Chondrocyte (in vitro differentiated cells): ENCODE measurements around the gene TMTC2. TPM values are rescaled to one million over a fixed set of nuclear protein-coding genes. Genes with fewer than 3 reads are reported as not detected.

Source experiments
- DNase-seq: peaks from one replicate; pipeline ENCODE4 v3.0.0; 2021; ENCODE audit warnings: mixed read lengths, low spot score
- H3K27ac Mint-ChIP-seq: one replicate; pipeline ENCODE4 v1.8.0; 2021; ENCODE audit warnings: mild to moderate bottlenecking, moderate library complexity, mixed read lengths; ENCODE audit not compliant: unreplicated experiment
- H3K27me3 Mint-ChIP-seq: 2 replicates; pipeline ENCODE4 v1.8.0; 2021; ENCODE audit warnings: low read depth, mixed read lengths
- H3K36me3 Mint-ChIP-seq: 2 replicates; pipeline ENCODE4 v1.8.0; 2021; ENCODE audit warnings: low read depth, mixed read lengths
- H3K4me1 Mint-ChIP-seq: 2 replicates; pipeline ENCODE4 v1.8.0; 2021; ENCODE audit warnings: low read depth, mild to moderate bottlenecking, mixed read lengths
- H3K4me3 Mint-ChIP-seq: one replicate; pipeline ENCODE4 v1.8.0; 2021; ENCODE audit warnings: mild to moderate bottlenecking, moderate library complexity, mixed read lengths; ENCODE audit not compliant: unreplicated experiment
- H3K9me3 Mint-ChIP-seq: 2 replicates; pipeline ENCODE4 v1.8.0; 2021; ENCODE audit warnings: low read depth, mixed read lengths
- total RNA-seq: library from RNA; stranded (reverse); gene quantifications from 3 replicates; pipeline ENCODE4 v1.2.1, GENCODE V29; 2021
- TF ChIP-seq, protein P1 (sequence below): fragments of 200-600 bp; sonication (generic); IDR thresholded peaks from 2 replicates; pipeline ENCODE4 v1.5.0; 2021; ENCODE audit warnings: antibody characterized with exemption, mild to moderate bottlenecking, moderate library complexity

Gene TMTC2
- total RNA-seq, 1 donor from 2014 or later = 1.4 TPM

DNA sequence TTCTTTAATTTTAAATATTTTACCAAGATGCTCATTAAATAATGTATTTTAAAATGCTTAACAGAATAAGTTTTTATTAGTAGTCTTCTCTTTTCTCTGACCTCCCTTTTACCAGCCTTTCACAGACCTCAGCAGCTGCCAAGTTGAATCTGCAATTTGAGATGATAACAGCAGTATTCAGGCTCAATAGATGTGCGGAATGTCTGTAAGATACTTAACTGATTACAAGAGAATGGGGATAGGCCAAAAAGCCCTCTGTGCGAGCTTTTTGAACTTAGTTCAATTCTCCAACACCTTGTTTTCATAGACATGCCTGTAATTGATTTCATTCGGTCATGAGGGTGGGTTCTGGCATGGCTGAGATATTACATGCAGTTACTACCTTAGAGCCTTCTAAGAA lies 277.2 kb downstream of the TMTC2 start:
- H3K9me3 Mint-ChIP-seq = no peaks in the 10 kb centered on the region
- H3K27me3 Mint-ChIP-seq = no peaks in the 10 kb centered on the region
- H3K4me1 Mint-ChIP-seq = peaks cover 11% of the 10 kb centered on the region
- H3K27ac Mint-ChIP-seq = no peak overlapping the region
- H3K36me3 Mint-ChIP-seq = no peaks in the 10 kb centered on the region
- TF ChIP-seq, protein P1, sequence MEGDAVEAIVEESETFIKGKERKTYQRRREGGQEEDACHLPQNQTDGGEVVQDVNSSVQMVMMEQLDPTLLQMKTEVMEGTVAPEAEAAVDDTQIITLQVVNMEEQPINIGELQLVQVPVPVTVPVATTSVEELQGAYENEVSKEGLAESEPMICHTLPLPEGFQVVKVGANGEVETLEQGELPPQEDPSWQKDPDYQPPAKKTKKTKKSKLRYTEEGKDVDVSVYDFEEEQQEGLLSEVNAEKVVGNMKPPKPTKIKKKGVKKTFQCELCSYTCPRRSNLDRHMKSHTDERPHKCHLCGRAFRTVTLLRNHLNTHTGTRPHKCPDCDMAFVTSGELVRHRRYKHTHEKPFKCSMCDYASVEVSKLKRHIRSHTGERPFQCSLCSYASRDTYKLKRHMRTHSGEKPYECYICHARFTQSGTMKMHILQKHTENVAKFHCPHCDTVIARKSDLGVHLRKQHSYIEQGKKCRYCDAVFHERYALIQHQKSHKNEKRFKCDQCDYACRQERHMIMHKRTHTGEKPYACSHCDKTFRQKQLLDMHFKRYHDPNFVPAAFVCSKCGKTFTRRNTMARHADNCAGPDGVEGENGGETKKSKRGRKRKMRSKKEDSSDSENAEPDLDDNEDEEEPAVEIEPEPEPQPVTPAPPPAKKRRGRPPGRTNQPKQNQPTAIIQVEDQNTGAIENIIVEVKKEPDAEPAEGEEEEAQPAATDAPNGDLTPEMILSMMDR = no peak
- DNase-seq = no peak
- no peak overlapping the region for H3K4me3 Mint-ChIP-seq

DNA sequence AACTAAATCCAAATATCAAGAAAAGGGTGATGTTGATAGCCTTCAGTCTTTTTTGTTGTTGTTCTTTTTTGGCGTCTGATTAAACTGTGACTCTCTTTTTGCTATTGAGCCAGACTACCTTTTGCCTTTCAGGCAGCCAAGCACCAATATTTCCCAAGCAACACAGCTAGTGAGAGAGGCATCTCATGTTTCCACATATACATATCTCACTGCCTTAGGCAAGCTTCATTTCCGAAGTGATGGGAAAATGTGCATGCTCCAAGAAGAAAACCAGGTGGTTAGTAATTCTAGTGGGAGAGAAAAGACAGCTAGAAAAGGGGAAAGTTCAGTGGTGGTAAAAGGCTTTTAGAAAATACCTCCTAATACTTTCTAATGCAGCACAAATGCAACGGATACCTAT lies 277.7 kb downstream of the TMTC2 start:
- TF ChIP-seq, protein P1 = no peak
- Mint-ChIP-seq H3K36me3 (no peaks in the 10 kb centered on the region), H3K4me1 (peaks cover 7% of the 10 kb centered on the region), H3K27ac (no peak overlapping the region), H3K9me3 (no peaks in the 10 kb centered on the region), H3K27me3 (no peaks in the 10 kb centered on the region), H3K4me3 (no peak overlapping the region)
- no peak for DNase-seq

DNA sequence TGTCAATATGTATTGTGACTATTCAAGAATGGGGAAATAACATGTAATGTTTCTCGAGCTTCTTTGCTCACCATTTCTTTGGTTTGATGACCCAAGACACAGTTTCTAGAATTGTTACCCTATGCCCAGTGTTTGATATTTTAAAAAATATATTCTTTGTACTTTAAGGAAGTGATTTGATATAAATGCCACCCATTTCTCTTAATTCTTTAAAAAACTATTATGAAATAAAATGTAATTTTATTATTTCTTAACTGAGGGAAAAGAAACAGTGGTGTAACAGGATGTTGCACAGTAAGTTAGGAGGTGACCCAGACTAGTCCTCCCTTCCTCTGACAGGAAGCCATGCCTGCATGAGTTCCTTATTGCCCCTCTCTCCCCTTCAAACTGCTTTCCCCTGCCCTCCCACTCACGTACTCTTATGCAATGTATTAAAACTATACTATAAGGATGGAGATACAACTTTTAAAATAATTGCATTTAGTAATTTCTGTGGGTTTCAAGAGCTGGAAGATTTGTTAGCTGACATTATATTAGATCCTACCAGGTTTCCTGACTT lies 279.4 kb downstream of the TMTC2 start:
- no peaks in the 10 kb centered on the region for H3K27me3 Mint-ChIP-seq
- no peak overlapping the region for H3K4me3 Mint-ChIP-seq
- TF ChIP-seq, protein P1 = no peak
- no peaks in the 10 kb centered on the region for H3K36me3 Mint-ChIP-seq
- H3K9me3 Mint-ChIP-seq = no peaks in the 10 kb centered on the region
- no peak overlapping the region for H3K27ac Mint-ChIP-seq
- no peak for DNase-seq
- peaks cover 7% of the 10 kb centered on the region for H3K4me1 Mint-ChIP-seq

DNA sequence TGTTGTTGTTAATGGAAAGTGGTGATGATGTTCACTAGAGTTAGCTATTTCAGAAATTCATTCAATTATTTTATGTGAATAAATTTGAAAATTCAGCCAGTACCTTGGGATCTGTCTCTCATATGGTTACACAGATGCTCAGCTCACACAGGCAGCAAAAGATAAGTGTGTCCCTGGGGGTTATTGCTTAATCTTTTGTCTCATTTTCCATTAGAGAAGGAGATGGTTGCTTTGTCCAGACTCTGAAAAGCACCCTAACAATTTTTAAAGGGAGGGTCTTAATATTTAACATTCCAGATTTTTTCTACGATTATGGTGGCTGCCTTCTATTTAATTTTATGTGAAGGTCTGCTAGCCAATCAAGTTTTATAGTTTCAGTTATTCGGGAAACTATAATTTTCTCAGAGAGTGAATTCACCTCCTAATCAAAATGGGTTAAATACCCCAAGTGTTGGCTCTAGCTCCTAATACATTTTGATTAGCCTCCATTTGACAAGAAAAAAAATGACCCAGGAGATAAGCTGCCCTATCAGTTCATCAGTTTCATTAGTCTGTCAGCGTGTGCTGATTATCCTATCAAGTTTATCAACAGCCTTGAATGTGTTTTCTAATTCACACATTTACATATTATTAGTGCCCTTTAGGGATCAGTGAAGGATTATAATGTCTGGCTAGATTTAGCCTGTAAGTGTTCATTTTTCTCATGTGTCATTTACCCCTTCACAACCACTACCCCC lies 282.1 kb downstream of the TMTC2 start:
- Mint-ChIP-seq H3K4me1 (peaks cover 7% of the 10 kb centered on the region), H3K27me3 (no peaks in the 10 kb centered on the region), H3K9me3 (no peaks in the 10 kb centered on the region), H3K36me3 (no peaks in the 10 kb centered on the region), H3K27ac (no peak overlapping the region), H3K4me3 (no peak overlapping the region)
- no peak for DNase-seq
- TF ChIP-seq, protein P1 = no peak

DNA sequence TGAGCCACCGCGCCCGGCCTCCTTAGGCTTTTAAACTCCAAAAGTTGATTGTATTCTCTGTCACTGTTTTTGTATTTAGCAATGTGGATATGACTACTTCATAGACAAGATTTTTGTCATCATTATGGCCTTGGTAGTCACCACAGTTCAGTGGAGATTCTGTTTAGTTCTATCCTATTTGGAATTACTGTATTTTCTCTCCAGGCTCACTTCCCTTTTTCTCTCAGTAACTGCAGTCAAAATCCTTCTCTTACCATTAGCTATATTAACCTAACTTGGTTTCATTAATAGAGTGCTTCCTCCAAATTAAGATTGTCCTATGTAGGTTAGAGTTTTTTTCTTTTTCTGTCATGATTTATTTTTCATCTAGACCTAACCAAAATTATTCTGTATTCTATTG lies 283.9 kb downstream of the TMTC2 start:
- no peak overlapping the region for H3K4me3 Mint-ChIP-seq
- TF ChIP-seq, protein P1 = no peak
- no peak for DNase-seq
- no peaks in the 10 kb centered on the region for H3K27me3 Mint-ChIP-seq
- no peak overlapping the region for H3K27ac Mint-ChIP-seq
- no peaks in the 10 kb centered on the region for H3K36me3 Mint-ChIP-seq
- no peaks in the 10 kb centered on the region for H3K9me3 Mint-ChIP-seq
- no peaks in the 10 kb centered on the region for H3K4me1 Mint-ChIP-seq
